Measurements from ENCODE around the gene GALNT14.

- TF ChIP-seq POLR2A (IDR thresholded peaks at IDR 0.05; ENCODE audit: low read length) (no peak), GATA1 (IDR thresholded peaks at IDR 0.05; ENCODE audit: low read depth, low read length) (no peak)
Measured at GRCh38 chr2:31161637-31162036, 23.4 kb upstream of the GALNT14 start.

All from erythroblast (primary cell).